ENCODE measurements around the gene SUPT20H. TPM values are rescaled to one million over a fixed set of nuclear protein-coding genes. Genes with fewer than 3 reads are reported as not detected.

Gene SUPT20H
- total RNA-seq, 6 experiments from 2014 or later, result 46.5 to 55.4 (median 50.2) TPM

GRCh38 chr13:36973009-36973408 is 86.5 kb downstream of the SUPT20H start:
- DNase-seq, result no peak
- TF ChIP-seq CTCF (IDR thresholded peaks at IDR 0.05), result no peak
- no peaks in the 10 kb centered on the region; the same call in 1 of the 2 replicates for H3K4me1 Mint-ChIP-seq (ENCODE audit: low read depth)
- no peaks in the 10 kb centered on the region for H3K27me3 Mint-ChIP-seq (ENCODE audit: insufficient read depth)
- peaks cover 9% of the 10 kb centered on the region; the same call in 1 of the 2 replicates for H3K9me3 Mint-ChIP-seq
- H3K36me3 Mint-ChIP-seq (ENCODE audit: low read depth), result peaks cover 41% of the 10 kb centered on the region
- no peak overlapping the region for H3K27ac Mint-ChIP-seq
- no peak overlapping the region for H3K4me3 Mint-ChIP-seq

- DNase-seq, result no peak
- H3K4me1 Mint-ChIP-seq (ENCODE audit: low read depth), result peaks cover 31% of the 10 kb centered on the region
- peak overlapping the region; percentile 92 for H3K27ac Mint-ChIP-seq
- H3K36me3 Mint-ChIP-seq (ENCODE audit: low read depth), result peaks cover 31% of the 10 kb centered on the region
- H3K4me3 Mint-ChIP-seq, result no peak overlapping the region
- H3K9me3 Mint-ChIP-seq, result no peaks in the 10 kb centered on the region
- TF ChIP-seq CTCF (IDR thresholded peaks at IDR 0.05), result no peak
- no peaks in the 10 kb centered on the region; the same call in 1 of the 2 replicates for H3K27me3 Mint-ChIP-seq (ENCODE audit: insufficient read depth)
Observed at GRCh38 chr13:36966404-36966803, 93.1 kb downstream of the SUPT20H start.

- peak overlapping the region; percentile 92 for H3K27ac Mint-ChIP-seq
Observed at GRCh38 chr13:36965767-36966166, 93.7 kb downstream of the SUPT20H start.

DNA sequence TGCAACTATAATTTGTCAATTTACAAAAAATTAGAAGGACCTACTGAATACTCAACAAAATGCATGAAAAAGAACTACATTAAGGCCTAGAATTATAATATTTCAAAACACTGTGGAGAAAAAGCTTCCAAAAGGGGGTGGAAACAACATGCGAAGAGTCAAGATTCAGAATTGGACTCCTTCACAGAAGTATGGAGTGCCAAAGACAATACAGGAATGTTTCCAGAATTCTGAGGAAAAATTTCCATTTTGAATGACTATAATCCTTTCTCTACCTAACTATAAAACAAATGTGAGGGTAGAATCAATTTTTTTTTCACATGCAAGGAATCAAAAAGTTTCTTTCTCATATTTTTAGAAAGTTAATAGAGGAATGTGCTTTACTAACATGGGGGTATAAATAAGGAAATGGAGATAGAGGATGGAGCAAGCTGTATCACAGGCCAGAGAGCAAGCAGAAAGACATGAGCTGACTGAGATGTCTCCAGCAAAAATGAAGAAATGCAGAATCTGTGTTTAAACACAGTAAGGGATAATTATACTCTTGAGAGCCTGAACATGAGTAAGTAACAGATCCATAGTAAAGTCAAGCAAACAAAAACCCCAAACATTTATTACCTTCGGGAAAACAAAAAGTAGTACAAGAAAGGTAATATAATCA is 99.9 kb downstream of the SUPT20H start:
- DNase-seq, result no peak
- Mint-ChIP-seq H3K4me3 (no peak overlapping the region), H3K36me3 (ENCODE audit: low read depth) (peaks cover 27% of the 10 kb centered on the region), H3K27ac (no peak overlapping the region), H3K9me3 (no peaks in the 10 kb centered on the region), H3K27me3 (ENCODE audit: insufficient read depth) (no peaks in the 10 kb centered on the region; the same call in 1 of the 2 replicates), H3K4me1 (ENCODE audit: low read depth) (peaks cover 14% of the 10 kb centered on the region)
- no peak for TF ChIP-seq CTCF (IDR thresholded peaks at IDR 0.05)

More at GRCh38 chr13:36965767-36966166, 93.7 kb downstream of the SUPT20H start:
- peaks cover 31% of the 10 kb centered on the region for H3K4me1 Mint-ChIP-seq (ENCODE audit: low read depth)
- no peaks in the 10 kb centered on the region; the same call in 1 of the 2 replicates for H3K27me3 Mint-ChIP-seq (ENCODE audit: insufficient read depth)
- H3K9me3 Mint-ChIP-seq, result no peaks in the 10 kb centered on the region
- peak overlapping the region; percentile 73 for H3K4me3 Mint-ChIP-seq
- peak; percentile 88 for DNase-seq
- H3K36me3 Mint-ChIP-seq (ENCODE audit: low read depth), result peaks cover 31% of the 10 kb centered on the region
- no peak for TF ChIP-seq CTCF (IDR thresholded peaks at IDR 0.05)

Other genes starting within 250 kb of the SUPT20H start
- 1 to 10 TPM; 3.4 to 4.6 (median 3.9) TPM for gene RFXAP, start 240.5 kb downstream of the SUPT20H start, total RNA-seq (2021; fragmentation: NEBNext Ultra II Directional; extraction: Animal tissue kit (Norgen Biotek cat#: 25700))
- 10 to 100 TPM; 10.7 to 22.5 (median 17.9) TPM for gene SMAD9, start 139.4 kb downstream of the SUPT20H start, total RNA-seq (2021; fragmentation: NEBNext Ultra II Directional; extraction: Animal tissue kit (Norgen Biotek cat#: 25700))
- 10 to 100 TPM; 31.0 to 41.9 (median 33.4) TPM for gene ALG5, start 60.3 kb downstream of the SUPT20H start, total RNA-seq (2021; fragmentation: NEBNext Ultra II Directional; extraction: Animal tissue kit (Norgen Biotek cat#: 25700))
- 10 to 100 TPM; 23.2 to 37.8 (median 36.2) TPM for gene EXOSC8, start 58.9 kb downstream of the SUPT20H start, total RNA-seq (2021; fragmentation: NEBNext Ultra II Directional; extraction: Animal tissue kit (Norgen Biotek cat#: 25700))
- not detected for gene CSNK1A1L, start 46.0 kb upstream of the SUPT20H start, total RNA-seq (2021; fragmentation: NEBNext Ultra II Directional; extraction: Animal tissue kit (Norgen Biotek cat#: 25700))